ENCODE results near the gene MEIOSIN. TPM values are rescaled to one million over a fixed set of nuclear protein-coding genes. Genes with fewer than 3 reads are reported as not detected.

The MEIOSIN gene
- polyA plus RNA-seq, 1 of the 3 experiments (the other 2 are of a cell fraction), result 0.03 TPM

DNA sequence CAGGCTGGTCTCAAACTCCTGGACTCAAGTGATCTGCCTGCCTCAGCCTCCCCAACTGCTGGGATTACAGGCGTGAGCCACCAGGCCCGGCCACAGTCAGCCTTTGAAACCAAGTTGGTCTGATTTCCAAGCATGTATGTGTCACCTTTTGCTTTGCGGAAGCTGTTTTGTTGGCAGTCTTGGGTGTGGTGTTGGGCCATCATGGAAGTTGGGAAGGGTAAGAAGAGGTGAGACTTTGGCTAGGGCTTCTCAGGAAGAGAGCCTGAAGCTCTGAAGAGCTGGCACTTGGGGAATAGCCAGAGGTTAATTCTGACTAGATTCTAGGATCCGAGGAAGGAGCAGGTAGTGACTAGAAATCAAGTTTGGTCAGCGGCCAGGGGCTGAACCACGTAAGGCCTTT is 79.1 kb downstream of the MEIOSIN start:
- Histone ChIP-seq H3K9me2 (no peaks in the 10 kb centered on the region), H3K4me1 (ENCODE audit: control insufficient read depth in 1 of 2, insufficient read depth in 2 of 2, low read depth in 1 of 2, low read length in 1 of 2) (peaks cover under 1 to 10% of the 10 kb centered on the region in 2 experiments; a peak in 3 of 4 replicates), H3K36me3 (replicated peaks in 1 of 2; ENCODE audit: control insufficient read depth in 1 of 2, insufficient read depth in 2 of 2, low read length in 1 of 2) (peaks cover 2 to 6% of the 10 kb centered on the region in 2 experiments), H2AFZ (ENCODE audit: low read depth) (no peak overlapping the region), H3K9me3 (no peaks in the 10 kb centered on the region), H4K20me1 (ENCODE audit: insufficient read depth) (no peaks in the 10 kb centered on the region), H3K4me2 (no peak overlapping the region), H3K27ac (ENCODE audit: low read depth in 2 of 2, low read length in 1 of 2) (no peak overlapping the region), H3F3A (replicated peaks; ENCODE audit: insufficient read depth) (peaks cover 4% of the 10 kb centered on the region), H3K27me3 (ENCODE audit: insufficient read depth) (no peaks in the 10 kb centered on the region), H3K79me2 (ENCODE audit: insufficient read depth) (no peaks in the 10 kb centered on the region), H3K4me3 (ENCODE audit: low read depth in 2 of 2, low read length in 1 of 2) (no peak overlapping the region), H3K9ac (no peak overlapping the region)
- POLR2A ChIA-PET, result interaction anchor here (1.4 kb wide), 1 partner anchor 51 kb away, joined by 4 read pairs; the partner anchor contains the start of gene SYMPK
- DNase-seq, result no peak
- CTCF ChIA-PET, result interaction anchor here (1.1 to 10.4 kb wide), 5 partner anchors 12 to 119 kb away, joined by 3 to 137 read pairs (median 37); partner anchors contain the start of gene IRF2BP1
- TF ChIP-seq, protein P1, sequence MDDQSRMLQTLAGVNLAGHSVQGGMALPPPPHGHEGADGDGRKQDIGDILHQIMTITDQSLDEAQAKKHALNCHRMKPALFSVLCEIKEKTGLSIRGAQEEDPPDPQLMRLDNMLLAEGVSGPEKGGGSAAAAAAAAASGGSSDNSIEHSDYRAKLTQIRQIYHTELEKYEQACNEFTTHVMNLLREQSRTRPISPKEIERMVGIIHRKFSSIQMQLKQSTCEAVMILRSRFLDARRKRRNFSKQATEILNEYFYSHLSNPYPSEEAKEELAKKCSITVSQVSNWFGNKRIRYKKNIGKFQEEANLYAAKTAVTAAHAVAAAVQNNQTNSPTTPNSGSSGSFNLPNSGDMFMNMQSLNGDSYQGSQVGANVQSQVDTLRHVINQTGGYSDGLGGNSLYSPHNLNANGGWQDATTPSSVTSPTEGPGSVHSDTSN (IDR thresholded peaks at IDR 0.05), result no peak
- TF ChIP-seq NRF1 (IDR thresholded peaks at IDR 0.05; ENCODE audit: low read depth, low read length) (no peak), NFIC (IDR thresholded peaks at IDR 0.05; ENCODE audit: borderline replicate concordance) (no peak), RXRA (IDR thresholded peaks at IDR 0.05; ENCODE audit: borderline replicate concordance, low read depth) (no peak), TCF12 (IDR thresholded peaks at IDR 0.05) (no peak), MXI1 (IDR thresholded peaks at IDR 0.05; ENCODE audit: low read depth, low read length) (no peak), JUND (IDR thresholded peaks at IDR 0.05) (no peak), GATA2 (CRISPR knock-in tag; IDR thresholded peaks at IDR 0.05) (no peak), SMC3 (IDR thresholded peaks at IDR 0.05; ENCODE audit: low read depth, low read length) (no peak), TEAD4 (IDR thresholded peaks at IDR 0.05; ENCODE audit: borderline replicate concordance, insufficient read depth) (no peak), EZH2phosphoT487 (IDR thresholded peaks at IDR 0.05; ENCODE audit: borderline replicate concordance, low read depth) (no peak)
- TF ChIP-seq, protein P2, sequence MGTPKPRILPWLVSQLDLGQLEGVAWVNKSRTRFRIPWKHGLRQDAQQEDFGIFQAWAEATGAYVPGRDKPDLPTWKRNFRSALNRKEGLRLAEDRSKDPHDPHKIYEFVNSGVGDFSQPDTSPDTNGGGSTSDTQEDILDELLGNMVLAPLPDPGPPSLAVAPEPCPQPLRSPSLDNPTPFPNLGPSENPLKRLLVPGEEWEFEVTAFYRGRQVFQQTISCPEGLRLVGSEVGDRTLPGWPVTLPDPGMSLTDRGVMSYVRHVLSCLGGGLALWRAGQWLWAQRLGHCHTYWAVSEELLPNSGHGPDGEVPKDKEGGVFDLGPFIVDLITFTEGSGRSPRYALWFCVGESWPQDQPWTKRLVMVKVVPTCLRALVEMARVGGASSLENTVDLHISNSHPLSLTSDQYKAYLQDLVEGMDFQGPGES (IDR thresholded peaks at IDR 0.05; ENCODE audit: low read depth, low read length), result no peak
- TF ChIP-seq, protein P3, sequence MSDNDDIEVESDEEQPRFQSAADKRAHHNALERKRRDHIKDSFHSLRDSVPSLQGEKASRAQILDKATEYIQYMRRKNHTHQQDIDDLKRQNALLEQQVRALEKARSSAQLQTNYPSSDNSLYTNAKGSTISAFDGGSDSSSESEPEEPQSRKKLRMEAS (IDR thresholded peaks at IDR 0.05; ENCODE audit: low read depth), result no peak
- WGBS (ENCODE audit: low lambda C conversion rate), result 87% methylated on average over 6 of the region's 6 CpGs

Other genes with a start within 250 kb of the MEIOSIN start
- gene RTN2, start 236.4 kb upstream of the MEIOSIN start, polyA plus RNA-seq (2012; rRNA removed), result 6.8 and 7.0 TPM in 2 replicates
- gene PPM1N, start 235.0 kb upstream of the MEIOSIN start, polyA plus RNA-seq (2012; rRNA removed), result 10.3 and 10.9 TPM in 2 replicates
- 31.6 and 37.8 TPM in 2 replicates for gene VASP, start 226.0 kb upstream of the MEIOSIN start, polyA plus RNA-seq (2012; rRNA removed)
- 10.0 and 11.1 TPM in 2 replicates for gene OPA3, start 148.6 kb upstream of the MEIOSIN start, polyA plus RNA-seq (2012; rRNA removed)
- 0.29 and 0.69 TPM in 2 replicates for gene GPR4, start 131.2 kb upstream of the MEIOSIN start, polyA plus RNA-seq (2012; rRNA removed)
- 10.3 and 12.4 TPM in 2 replicates for gene EML2, start 94.0 kb upstream of the MEIOSIN start, polyA plus RNA-seq (2012; rRNA removed)
- gene GIPR, start 65.2 kb upstream of the MEIOSIN start, polyA plus RNA-seq (2012; rRNA removed), result 1.3 and 1.4 TPM in 2 replicates
- gene SNRPD2, start 41.5 kb upstream of the MEIOSIN start, polyA plus RNA-seq (2012; rRNA removed), result 1,248 and 1,471 TPM in 2 replicates
- gene QPCTL, start 40.8 kb upstream of the MEIOSIN start, polyA plus RNA-seq (2012; rRNA removed), result 17.6 and 19.1 TPM in 2 replicates
- gene FBXO46, start 2.5 kb upstream of the MEIOSIN start, polyA plus RNA-seq (2012; rRNA removed), result 2.8 and 5.6 TPM in 2 replicates
- 6.4 and 8.4 TPM in 2 replicates for gene SIX5, start 35.8 kb downstream of the MEIOSIN start, polyA plus RNA-seq (2012; rRNA removed)
- 86.4 and 92.2 TPM in 2 replicates for gene DMPK, start 49.1 kb downstream of the MEIOSIN start, polyA plus RNA-seq (2012; rRNA removed)
- 39.3 and 40.6 TPM in 2 replicates for gene DMWD, start 59.4 kb downstream of the MEIOSIN start, polyA plus RNA-seq (2012; rRNA removed)
- gene RSPH6A, start 81.9 kb downstream of the MEIOSIN start, polyA plus RNA-seq (2012; rRNA removed), result 0.02 TPM in 1 of 2 replicates, not detected in the other
- gene SYMPK, start 129.7 kb downstream of the MEIOSIN start, polyA plus RNA-seq (2012; rRNA removed), result 76.3 and 92.7 TPM in 2 replicates
- 0.97 and 1.5 TPM in 2 replicates for gene FOXA3, start 130.9 kb downstream of the MEIOSIN start, polyA plus RNA-seq (2012; rRNA removed)
- gene IRF2BP1, start 152.7 kb downstream of the MEIOSIN start, polyA plus RNA-seq (2012; rRNA removed), result 11.8 and 16.8 TPM in 2 replicates
- 2.8 and 5.1 TPM in 2 replicates for gene MYPOP, start 169.2 kb downstream of the MEIOSIN start, polyA plus RNA-seq (2012; rRNA removed)
- not detected in 2 replicates for gene NANOS2, start 181.3 kb downstream of the MEIOSIN start, polyA plus RNA-seq (2012; rRNA removed)
- gene NOVA2, start 240.4 kb downstream of the MEIOSIN start, polyA plus RNA-seq (2012; rRNA removed), result 1.3 and 1.9 TPM in 2 replicates

All from SK-N-SH (cell line).